ENCODE measurements around the gene COPZ1.
"Not testable (repeated sequence)": the region's sequence is repeated elsewhere in the genome, so short reads cannot be mapped to it uniquely, and the experiment has no call there.

COPZ1 gene

GRCh38 chr12:54294152-54294952, 30.6 kb upstream of the COPZ1 start:
- DNase-seq (ENCODE audit: low read depth in 3 of 3) = peak in 2 of 3 donors; percentile 27 to 45

GRCh38 chr12:54294953-54295566, 29.9 kb upstream of the COPZ1 start:
- DNase-seq (ENCODE audit: low read depth in 3 of 3) = no peak

- no peak for DNase-seq (ENCODE audit: low read depth in 3 of 3)
Observed at GRCh38 chr12:54296393-54297099, 28.4 kb upstream of the COPZ1 start.

GRCh38 chr12:54298904-54299303, 26.0 kb upstream of the COPZ1 start:
- no peak for DNase-seq (ENCODE audit: low read depth in 3 of 3)

- DNase-seq (ENCODE audit: low read depth in 3 of 3) = no peak
Observed at GRCh38 chr12:54299515-54300224, 25.3 kb upstream of the COPZ1 start.

GRCh38 chr12:54300225-54300731, 24.7 kb upstream of the COPZ1 start:
- DNase-seq (ENCODE audit: low read depth in 3 of 3) = no peak

GRCh38 chr12:54300732-54301427, 24.1 kb upstream of the COPZ1 start, which contains the start of gene NFE2:
NFE2 (minus strand) TSS chr12:54301015; CDS start chr12:54295248, 5,767 bp downstream.
- DNase-seq (ENCODE audit: low read depth in 3 of 3) = no peak

GRCh38 chr12:54301428-54302048, 23.4 kb upstream of the COPZ1 start:
- no peak for DNase-seq (ENCODE audit: low read depth in 3 of 3)

- DNase-seq (ENCODE audit: low read depth in 3 of 3) = no peak
Observed at GRCh38 chr12:54303640-54304039, 21.3 kb upstream of the COPZ1 start.

GRCh38 chr12:54304187-54304810, 20.6 kb upstream of the COPZ1 start:
- DNase-seq (ENCODE audit: low read depth in 3 of 3) = no peak

- DNase-seq (ENCODE audit: low read depth in 3 of 3) = no peak
Observed at GRCh38 chr12:54306925-54307741, 17.8 kb upstream of the COPZ1 start.

GRCh38 chr12:54311051-54311450, 13.9 kb upstream of the COPZ1 start:
- no peak for DNase-seq (ENCODE audit: low read depth in 3 of 3)

GRCh38 chr12:54312309-54312708, 12.6 kb upstream of the COPZ1 start:
- not testable (repeated sequence) for DNase-seq (ENCODE audit: low read depth in 3 of 3)

GRCh38 chr12:54321363-54321762, 3.6 kb upstream of the COPZ1 start:
- DNase-seq (ENCODE audit: low read depth in 3 of 3) = no peak

GRCh38 chr12:54325442-54326109, 645 bp downstream of the COPZ1 start:
- DNase-seq (ENCODE audit: low read depth in 3 of 3) = not testable (repeated sequence)

- DNase-seq (ENCODE audit: low read depth in 3 of 3) = no peak
Observed at GRCh38 chr12:54328595-54329337, 3.8 kb downstream of the COPZ1 start.

- DNase-seq (ENCODE audit: low read depth in 3 of 3) = no peak
Observed at GRCh38 chr12:54329759-54330158, 4.8 kb downstream of the COPZ1 start.

GRCh38 chr12:54330442-54330841, 5.5 kb downstream of the COPZ1 start:
- no peak for DNase-seq (ENCODE audit: low read depth in 3 of 3)
